Neural progenitor cell (in vitro differentiated cells): Measurements from ENCODE around the gene TCP11. TPM values are rescaled to one million over a fixed set of nuclear protein-coding genes. Genes with fewer than 3 reads are reported as not detected.

Experiments used
- DNase-seq: peaks from one replicate; pipeline ENCODE4 v3.0.0-alpha.2; 2016; ENCODE audit warnings: low spot score
- H2AFZ ChIP-seq: fragments of 200-600 bp; sonication (generic); replicated peaks from 2 replicates; pipeline ENCODE4 v1.6.1; 2016; ENCODE audit warnings: antibody characterized with exemption
- H3F3A ChIP-seq: fragments of 200-600 bp; sonication (generic); 2 replicates; pipeline ENCODE4 v1.6.1; 2016; ENCODE audit warnings: antibody characterized with exemption, low read depth
- H3K27ac ChIP-seq: fragments of 200-600 bp; sonication (generic); 2 replicates; pipeline ENCODE4 v1.5.1; 2016; ENCODE audit warnings: mild to moderate bottlenecking
- H3K27me3 ChIP-seq: fragments of 200-600 bp; sonication (generic); 2 replicates; pipeline ENCODE4 v1.6.1; 2016; ENCODE audit warnings: mild to moderate bottlenecking, moderate library complexity
- H3K36me3 ChIP-seq: fragments of 200-600 bp; sonication (generic); 2 replicates; pipeline ENCODE4 v1.5.1; 2016
- H3K4me1 ChIP-seq: fragments of 200-600 bp; sonication (generic); 2 replicates; pipeline ENCODE4 v1.6.1; 2016; ENCODE audit warnings: mixed run types
- H3K4me2 ChIP-seq: fragments of 200-600 bp; sonication (generic); 2 replicates; pipeline ENCODE4 v1.6.1; 2016
- H3K4me3 ChIP-seq: fragments of 200-600 bp; sonication (generic); 2 replicates; pipeline ENCODE4 v1.5.1; 2016
- H3K79me2 ChIP-seq: fragments of 200-600 bp; sonication (generic); 2 replicates; pipeline ENCODE4 v1.6.1; 2016; ENCODE audit warnings: low read depth
- H3K9ac ChIP-seq: fragments of 200-600 bp; sonication (generic); 2 replicates; pipeline ENCODE4 v1.6.1; 2016
- H3K9me3 ChIP-seq: fragments of 200-600 bp; sonication (generic); 2 replicates; pipeline ENCODE4 v1.5.1; 2016; ENCODE audit warnings: low read depth
- H4K20me1 ChIP-seq: fragments of 200-600 bp; sonication (generic); 2 replicates; pipeline ENCODE4 v1.6.1; 2016; ENCODE audit warnings: low read depth
- H3K27ac Mint-ChIP-seq: 3 replicates; pipeline ENCODE4 v1.8.0; 2021; ENCODE audit warnings: mixed read lengths
- H3K27me3 Mint-ChIP-seq: 2 replicates; pipeline ENCODE4 v1.8.0; 2022; ENCODE audit warnings: low read depth, mild to moderate bottlenecking, inconsistent platforms, moderate library complexity, mixed read lengths; ENCODE audit not compliant: insufficient read depth
- H3K36me3 Mint-ChIP-seq: 3 replicates; pipeline ENCODE4 v1.8.0; 2021; ENCODE audit warnings: mixed read lengths
- H3K4me1 Mint-ChIP-seq: 3 replicates; pipeline ENCODE4 v1.8.0; 2021; ENCODE audit warnings: mixed read lengths
- H3K4me3 Mint-ChIP-seq: 3 replicates; pipeline ENCODE4 v1.8.0; 2021; ENCODE audit warnings: mild to moderate bottlenecking, moderate library complexity, mixed read lengths
- H3K9me3 Mint-ChIP-seq: 3 replicates; pipeline ENCODE4 v1.8.0; 2020; ENCODE audit warnings: mixed read lengths
- EZH2 ChIP-seq: fragments of 200-600 bp; sonication (generic); IDR thresholded peaks from 2 replicates; pipeline ENCODE4 v1.6.1; 2017; ENCODE audit warnings: antibody characterized with exemption, mild to moderate bottlenecking, moderate library complexity
- EZH2phosphoT487 ChIP-seq: fragments of 200-600 bp; sonication (generic); IDR thresholded peaks from 2 replicates; pipeline ENCODE4 v1.6.1; 2017; ENCODE audit warnings: antibody characterized with exemption
- total RNA-seq: library from RNA; depleted of rRNA; stranded (reverse); fragments of >200 nt; gene quantifications from 2 replicates; pipeline ENCODE4 v1.2.3, GENCODE V29; 2015; ENCODE audit warnings: low replicate concordance
- TF ChIP-seq, protein P1 (sequence below): fragments of 200-600 bp; sonication (generic); IDR thresholded peaks from 2 replicates; pipeline ENCODE4 v1.5.1; 2017; ENCODE audit warnings: antibody characterized with exemption, mild to moderate bottlenecking

Gene TCP11
- total RNA-seq, 1 donor from 2014 or later: not detected

DNA sequence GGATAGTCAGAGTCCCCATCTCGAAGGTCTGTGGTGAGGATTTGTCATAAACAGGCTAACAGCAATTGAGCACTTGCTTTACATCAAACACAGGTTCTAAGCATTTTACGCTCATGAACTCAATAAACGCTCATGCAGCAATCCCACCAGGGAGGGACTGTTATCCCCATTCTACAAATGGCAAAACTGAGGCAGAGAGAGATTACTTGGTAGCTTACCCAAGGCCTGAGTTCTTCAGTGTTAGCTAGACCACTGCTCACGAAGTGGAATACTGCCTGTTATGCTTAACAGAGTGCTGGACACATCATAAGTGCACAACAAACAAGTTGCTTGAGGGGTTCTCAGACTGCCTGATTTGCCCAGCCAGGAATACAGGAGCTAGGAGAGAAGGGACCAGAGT, 23.7 kb upstream of the TCP11 start:
- peaks cover 33% of the 10 kb centered on the region for H3K4me1 ChIP-seq
- no peak for DNase-seq
- H3K9me3 ChIP-seq: no peaks in the 10 kb centered on the region
- no peaks in the 10 kb centered on the region for H4K20me1 ChIP-seq
- no peak overlapping the region for H3K9ac ChIP-seq
- TF ChIP-seq EZH2phosphoT487 (no peak), EZH2 (no peak)
- TF ChIP-seq, protein P1, sequence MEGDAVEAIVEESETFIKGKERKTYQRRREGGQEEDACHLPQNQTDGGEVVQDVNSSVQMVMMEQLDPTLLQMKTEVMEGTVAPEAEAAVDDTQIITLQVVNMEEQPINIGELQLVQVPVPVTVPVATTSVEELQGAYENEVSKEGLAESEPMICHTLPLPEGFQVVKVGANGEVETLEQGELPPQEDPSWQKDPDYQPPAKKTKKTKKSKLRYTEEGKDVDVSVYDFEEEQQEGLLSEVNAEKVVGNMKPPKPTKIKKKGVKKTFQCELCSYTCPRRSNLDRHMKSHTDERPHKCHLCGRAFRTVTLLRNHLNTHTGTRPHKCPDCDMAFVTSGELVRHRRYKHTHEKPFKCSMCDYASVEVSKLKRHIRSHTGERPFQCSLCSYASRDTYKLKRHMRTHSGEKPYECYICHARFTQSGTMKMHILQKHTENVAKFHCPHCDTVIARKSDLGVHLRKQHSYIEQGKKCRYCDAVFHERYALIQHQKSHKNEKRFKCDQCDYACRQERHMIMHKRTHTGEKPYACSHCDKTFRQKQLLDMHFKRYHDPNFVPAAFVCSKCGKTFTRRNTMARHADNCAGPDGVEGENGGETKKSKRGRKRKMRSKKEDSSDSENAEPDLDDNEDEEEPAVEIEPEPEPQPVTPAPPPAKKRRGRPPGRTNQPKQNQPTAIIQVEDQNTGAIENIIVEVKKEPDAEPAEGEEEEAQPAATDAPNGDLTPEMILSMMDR: no peak
- H3K4me3 Mint-ChIP-seq: no peak overlapping the region
- H3K27me3 Mint-ChIP-seq: peaks cover 12% of the 10 kb centered on the region
- H3K27ac Mint-ChIP-seq: no peak overlapping the region
- no peaks in the 10 kb centered on the region for H3K27me3 ChIP-seq
- no peaks in the 10 kb centered on the region for H3K36me3 Mint-ChIP-seq
- no peaks in the 10 kb centered on the region for H3K36me3 ChIP-seq
- peaks cover 5% of the 10 kb centered on the region for H3K9me3 Mint-ChIP-seq
- no peak overlapping the region for H3K4me3 ChIP-seq
- no peak overlapping the region for H3K4me2 ChIP-seq
- no peaks in the 10 kb centered on the region for H3K79me2 ChIP-seq
- H3K27ac ChIP-seq: no peak overlapping the region
- peaks cover 7% of the 10 kb centered on the region for H3F3A ChIP-seq
- no peak overlapping the region for H2AFZ ChIP-seq
- peaks cover 50% of the 10 kb centered on the region for H3K4me1 Mint-ChIP-seq

DNA sequence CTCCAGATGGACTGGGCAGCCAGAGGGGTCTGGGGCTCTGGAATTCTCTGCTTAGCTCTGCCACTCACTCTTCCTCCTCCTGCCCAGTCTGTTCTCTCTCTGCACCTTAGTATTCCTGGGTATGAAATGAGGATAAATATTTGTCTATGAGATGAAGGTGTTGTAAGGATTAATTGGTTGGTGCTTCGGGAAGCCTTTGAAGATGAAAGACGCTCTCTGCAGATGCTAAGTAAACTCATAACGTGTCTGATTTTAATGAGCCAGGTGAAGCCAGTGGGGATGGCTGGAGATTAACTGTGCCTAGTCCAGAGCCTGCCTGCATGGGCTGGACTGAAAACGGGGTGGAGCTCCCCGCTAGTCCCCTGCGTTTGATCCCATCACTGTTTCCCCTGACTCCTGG, 23.1 kb upstream of the TCP11 start:
- no peaks in the 10 kb centered on the region for H3K36me3 Mint-ChIP-seq
- Histone ChIP-seq H3K9ac (no peak overlapping the region), H3K79me2 (no peaks in the 10 kb centered on the region), H3F3A (peaks cover 7% of the 10 kb centered on the region), H3K4me1 (peaks cover 33% of the 10 kb centered on the region), H2AFZ (no peak overlapping the region), H3K36me3 (no peaks in the 10 kb centered on the region), H3K27me3 (no peaks in the 10 kb centered on the region), H4K20me1 (no peaks in the 10 kb centered on the region), H3K4me3 (no peak overlapping the region), H3K27ac (no peak overlapping the region), H3K4me2 (no peak overlapping the region), H3K9me3 (no peaks in the 10 kb centered on the region)
- peaks cover 45% of the 10 kb centered on the region for H3K4me1 Mint-ChIP-seq
- peaks cover under 1% of the 10 kb centered on the region for H3K9me3 Mint-ChIP-seq
- DNase-seq: no peak
- H3K27ac Mint-ChIP-seq: no peak overlapping the region
- no peak overlapping the region for H3K4me3 Mint-ChIP-seq
- peaks cover 9% of the 10 kb centered on the region for H3K27me3 Mint-ChIP-seq
- no peak for TF ChIP-seq EZH2phosphoT487
- no peak for TF ChIP-seq EZH2
- TF ChIP-seq, protein P1: no peak

DNA sequence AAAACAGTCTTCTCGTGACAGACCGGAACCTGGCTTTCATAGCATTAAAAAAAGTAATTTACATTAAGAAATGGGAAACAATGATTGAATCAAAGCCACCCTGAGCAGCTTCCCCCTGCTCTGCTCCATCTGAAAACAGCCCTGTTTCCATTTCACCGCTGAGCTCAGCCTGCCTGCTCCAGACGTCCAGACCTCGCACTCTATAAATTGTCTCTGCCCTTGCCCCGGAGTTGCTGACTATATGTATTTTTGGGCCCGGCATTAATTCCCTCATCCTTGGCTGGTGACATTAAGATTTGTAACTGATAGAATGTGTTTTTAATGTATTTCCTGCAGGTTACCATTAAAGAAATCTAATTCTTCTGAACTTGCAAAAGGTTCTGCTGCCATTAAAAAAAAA, 22.7 kb upstream of the TCP11 start:
- H3K4me1 ChIP-seq: peaks cover 32% of the 10 kb centered on the region
- H2AFZ ChIP-seq: no peak overlapping the region
- no peak overlapping the region for H3K9ac ChIP-seq
- Mint-ChIP-seq H3K4me1 (peaks cover 42% of the 10 kb centered on the region), H3K27me3 (peaks cover 8% of the 10 kb centered on the region), H3K9me3 (no peaks in the 10 kb centered on the region), H3K27ac (no peak overlapping the region), H3K4me3 (no peak overlapping the region), H3K36me3 (no peaks in the 10 kb centered on the region)
- H3K79me2 ChIP-seq: no peaks in the 10 kb centered on the region
- TF ChIP-seq EZH2: no peak
- TF ChIP-seq, protein P1: no peak
- TF ChIP-seq EZH2phosphoT487: no peak
- no peak overlapping the region for H3K4me3 ChIP-seq
- no peaks in the 10 kb centered on the region for H3K9me3 ChIP-seq
- DNase-seq: no peak
- no peak overlapping the region for H3K27ac ChIP-seq
- no peaks in the 10 kb centered on the region for H3K27me3 ChIP-seq
- peaks cover 7% of the 10 kb centered on the region for H3F3A ChIP-seq
- H3K36me3 ChIP-seq: no peaks in the 10 kb centered on the region
- H3K4me2 ChIP-seq: no peak overlapping the region
- no peaks in the 10 kb centered on the region for H4K20me1 ChIP-seq
